Breast epithelium (tissue), 4 donors: ENCODE results near the gene SARS2. TPM values are rescaled to one million over a fixed set of nuclear protein-coding genes. Genes with fewer than 3 reads are reported as not detected.

Source experiments
- DNase-seq, 2 donors: peaks; one replicate each; pipeline ENCODE4 v3.0.0-alpha.2; 2019; ENCODE audit warnings: low spot score in 2 of 2
- H3K27ac ChIP-seq, 2 donors: fragments of 200-600 bp; sonication (generic) in 1 of 2; one replicate each; pipeline ENCODE4 v1.5.1; 2016 to 2019; ENCODE audit warnings: mild to moderate bottlenecking in 1 of 2
- H3K27me3 ChIP-seq, 2 donors: fragments of 200-600 bp; sonication (generic) in 1 of 2; one replicate each; pipeline versions ENCODE4 v1.5.1 to v1.6.0; 2017 to 2019; ENCODE audit warnings: control low read depth in 1 of 2, mild to moderate bottlenecking in 1 of 2
- H3K36me3 ChIP-seq: fragments of 200-600 bp; one replicate; pipeline ENCODE4 v1.5.1; 2019
- H3K4me1 ChIP-seq, 2 donors: fragments of 200-600 bp; sonication (generic); one replicate each; pipeline ENCODE4 v1.5.1; 2016 to 2019; ENCODE audit warnings: control low read depth in 1 of 2
- H3K4me3 ChIP-seq, 3 donors: fragments of 200-600 bp; sonication (generic); 1 replicate in 2 of 3; 2 replicates in 1 of 3; pipeline ENCODE4 v1.5.1; 2016 to 2019; ENCODE audit warnings: mild to moderate bottlenecking in 3 of 3, moderate library complexity in 2 of 3
- H3K9me3 ChIP-seq, 2 donors: fragments of 200-600 bp; sonication (generic) in 1 of 2; one replicate each; pipeline ENCODE4 v1.5.1; 2016 to 2019; ENCODE audit warnings: control low read depth in 1 of 2
- CTCF ChIP-seq, 3 donors: fragments of 450-650 bp; IDR thresholded peaks; one replicate each; pipeline ENCODE4 v1.5.1; 2016 to 2017; ENCODE audit warnings: antibody characterized with exemption in 3 of 3, mild to moderate bottlenecking in 3 of 3, moderate library complexity in 3 of 3
- POLR2A ChIP-seq: fragments of 450-650 bp; IDR thresholded peaks from one replicate; pipeline ENCODE4 v1.6.1; 2016; ENCODE audit warnings: antibody characterized with exemption, mild to moderate bottlenecking, moderate library complexity
- POLR2AphosphoS5 ChIP-seq, 3 donors: sonication (generic); formaldehyde crosslinking; IDR thresholded peaks; one replicate each; pipeline ENCODE4 v1.6.1; 2017; ENCODE audit warnings: antibody characterized with exemption in 3 of 3
- intact Hi-C: fragments of 100-400 bp; cut with DNase I; formaldehyde crosslinking; loops from one replicate; pipeline ENCODE4 v1.15.1; 2023; ENCODE audit warnings: low total_unique reads
- total RNA-seq, 3 donors: library from RNA; depleted of rRNA; stranded (reverse); fragments of >200 nt; gene quantifications; one replicate each; pipeline ENCODE4 v1.1.0, GENCODE V29; 2016

SARS2 gene
- total RNA-seq, 3 donors from 2014 or later: 10.9 to 22.6 (median 18.9) TPM

GRCh38 chr19:38939957-38940356 is 9.4 kb upstream of the SARS2 start:
- no peaks in the 10 kb centered on the region for H3K36me3 ChIP-seq
- H3K4me1 ChIP-seq: no peaks in the 10 kb centered on the region
- DNase-seq: no peak
- H3K9me3 ChIP-seq: no peaks in the 10 kb centered on the region
- intact Hi-C loops: no loop called here
- H3K4me3 ChIP-seq: no peak overlapping the region
- no peaks in the 10 kb centered on the region for H3K27me3 ChIP-seq
- H3K27ac ChIP-seq: no peak overlapping the region
- TF ChIP-seq POLR2A (no peak), POLR2AphosphoS5 (IDR thresholded peaks at IDR 0.05) (no peak), CTCF (IDR thresholded peaks at IDR 0.05) (no peak)

GRCh38 chr19:38933544-38933943 is 3.0 kb upstream of the SARS2 start:
- Histone ChIP-seq H3K27me3 (no peaks in the 10 kb centered on the region), H3K4me3 (no peak overlapping the region), H3K36me3 (no peaks in the 10 kb centered on the region), H3K27ac (no peak overlapping the region), H3K9me3 (no peaks in the 10 kb centered on the region), H3K4me1 (peaks cover 0 to 8% of the 10 kb centered on the region in 2 donors)
- no peak for TF ChIP-seq POLR2A
- TF ChIP-seq CTCF (IDR thresholded peaks at IDR 0.05): no peak
- no peak for TF ChIP-seq POLR2AphosphoS5 (IDR thresholded peaks at IDR 0.05)
- intact Hi-C loops: no loop called here
- no peak for DNase-seq

GRCh38 chr19:38932425-38933179 is 2.0 kb upstream of the SARS2 start:
- no peak overlapping the region for H3K27ac ChIP-seq
- intact Hi-C loops: no loop called here
- TF ChIP-seq POLR2A (no peak), CTCF (IDR thresholded peaks at IDR 0.05) (peak in 1 of 3 donors; percentile 13), POLR2AphosphoS5 (IDR thresholded peaks at IDR 0.05) (no peak)
- no peaks in the 10 kb centered on the region for H3K9me3 ChIP-seq
- DNase-seq: no peak
- H3K4me3 ChIP-seq: no peak overlapping the region
- peaks cover 0 to 8% of the 10 kb centered on the region in 2 donors for H3K4me1 ChIP-seq
- no peaks in the 10 kb centered on the region for H3K27me3 ChIP-seq
- no peaks in the 10 kb centered on the region for H3K36me3 ChIP-seq

- Histone ChIP-seq H3K4me3 (peak overlapping the region; percentile 64 to 81 (median 75)), H3K4me1 (peaks cover 0 to 8% of the 10 kb centered on the region in 2 donors), H3K36me3 (no peaks in the 10 kb centered on the region), H3K27me3 (no peaks in the 10 kb centered on the region), H3K27ac (peak overlapping the region; percentile 79 to 86), H3K9me3 (no peaks in the 10 kb centered on the region)
- intact Hi-C loops: no loop called here
- DNase-seq: no peak
- no peak for TF ChIP-seq POLR2AphosphoS5 (IDR thresholded peaks at IDR 0.05)
- no peak for TF ChIP-seq CTCF (IDR thresholded peaks at IDR 0.05)
- no peak for TF ChIP-seq POLR2A
Measured at GRCh38 chr19:38931521-38931793, 894 bp upstream of the SARS2 start.

GRCh38 chr19:38930776-38931520 is 385 bp upstream of the SARS2 start, which contains the start of gene MRPS12:
MRPS12 (plus strand) TSS chr19:38930944; CDS start chr19:38931295, 351 bp downstream.
- H3K27me3 ChIP-seq: no peaks in the 10 kb centered on the region
- peak; percentile 98 for DNase-seq
- peaks cover 0 to 8% of the 10 kb centered on the region in 2 donors for H3K4me1 ChIP-seq
- H3K27ac ChIP-seq: peak within 1 kb of the TSS; percentile 79 to 86
- peak within 1 kb of the TSS; percentile 64 to 81 (median 75) for H3K4me3 ChIP-seq
- H3K9me3 ChIP-seq: no peaks in the 10 kb centered on the region
- intact Hi-C loops: no loop called here
- H3K36me3 ChIP-seq: no peaks in the 10 kb centered on the region
- TF ChIP-seq POLR2A (peak; percentile 52), CTCF (IDR thresholded peaks at IDR 0.05) (no peak), POLR2AphosphoS5 (IDR thresholded peaks at IDR 0.05) (peak in 2 of 3 donors; percentile 5 to 74)
